ENCODE data around the gene TOGARAM2. TPM values are rescaled to one million over a fixed set of nuclear protein-coding genes. Genes with fewer than 3 reads are reported as not detected.

Gene TOGARAM2
- total and polyA plus RNA-seq, 10 of the 15 experiments (the other 5 are each of a cell fraction or from before 2014, with no cell fraction given): 0.01 to 0.06 (median 0.03) TPM; not detected in 7

- TF ChIP-seq, protein P1, sequence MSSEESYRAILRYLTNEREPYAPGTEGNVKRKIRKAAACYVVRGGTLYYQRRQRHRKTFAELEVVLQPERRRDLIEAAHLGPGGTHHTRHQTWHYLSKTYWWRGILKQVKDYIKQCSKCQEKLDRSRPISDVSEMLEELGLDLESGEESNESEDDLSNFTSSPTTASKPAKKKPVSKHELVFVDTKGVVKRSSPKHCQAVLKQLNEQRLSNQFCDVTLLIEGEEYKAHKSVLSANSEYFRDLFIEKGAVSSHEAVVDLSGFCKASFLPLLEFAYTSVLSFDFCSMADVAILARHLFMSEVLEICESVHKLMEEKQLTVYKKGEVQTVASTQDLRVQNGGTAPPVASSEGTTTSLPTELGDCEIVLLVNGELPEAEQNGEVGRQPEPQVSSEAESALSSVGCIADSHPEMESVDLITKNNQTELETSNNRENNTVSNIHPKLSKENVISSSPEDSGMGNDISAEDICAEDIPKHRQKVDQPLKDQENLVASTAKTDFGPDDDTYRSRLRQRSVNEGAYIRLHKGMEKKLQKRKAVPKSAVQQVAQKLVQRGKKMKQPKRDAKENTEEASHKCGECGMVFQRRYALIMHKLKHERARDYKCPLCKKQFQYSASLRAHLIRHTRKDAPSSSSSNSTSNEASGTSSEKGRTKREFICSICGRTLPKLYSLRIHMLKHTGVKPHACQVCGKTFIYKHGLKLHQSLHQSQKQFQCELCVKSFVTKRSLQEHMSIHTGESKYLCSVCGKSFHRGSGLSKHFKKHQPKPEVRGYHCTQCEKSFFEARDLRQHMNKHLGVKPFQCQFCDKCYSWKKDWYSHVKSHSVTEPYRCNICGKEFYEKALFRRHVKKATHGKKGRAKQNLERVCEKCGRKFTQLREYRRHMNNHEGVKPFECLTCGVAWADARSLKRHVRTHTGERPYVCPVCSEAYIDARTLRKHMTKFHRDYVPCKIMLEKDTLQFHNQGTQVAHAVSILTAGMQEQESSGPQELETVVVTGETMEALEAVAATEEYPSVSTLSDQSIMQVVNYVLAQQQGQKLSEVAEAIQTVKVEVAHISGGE (CRISPR knock-in tag; IDR thresholded peaks at IDR 0.05): no peak
- no peak for TF ChIP-seq SMC3 (IDR thresholded peaks at IDR 0.05; ENCODE audit: borderline replicate concordance, low read length)
- no peak for TF ChIP-seq MTA3 (IDR thresholded peaks at IDR 0.05; ENCODE audit: borderline replicate concordance, low read length)
Observed at GRCh38 chr2:29063056-29063455, 82.0 kb downstream of the TOGARAM2 start (continued).

DNA sequence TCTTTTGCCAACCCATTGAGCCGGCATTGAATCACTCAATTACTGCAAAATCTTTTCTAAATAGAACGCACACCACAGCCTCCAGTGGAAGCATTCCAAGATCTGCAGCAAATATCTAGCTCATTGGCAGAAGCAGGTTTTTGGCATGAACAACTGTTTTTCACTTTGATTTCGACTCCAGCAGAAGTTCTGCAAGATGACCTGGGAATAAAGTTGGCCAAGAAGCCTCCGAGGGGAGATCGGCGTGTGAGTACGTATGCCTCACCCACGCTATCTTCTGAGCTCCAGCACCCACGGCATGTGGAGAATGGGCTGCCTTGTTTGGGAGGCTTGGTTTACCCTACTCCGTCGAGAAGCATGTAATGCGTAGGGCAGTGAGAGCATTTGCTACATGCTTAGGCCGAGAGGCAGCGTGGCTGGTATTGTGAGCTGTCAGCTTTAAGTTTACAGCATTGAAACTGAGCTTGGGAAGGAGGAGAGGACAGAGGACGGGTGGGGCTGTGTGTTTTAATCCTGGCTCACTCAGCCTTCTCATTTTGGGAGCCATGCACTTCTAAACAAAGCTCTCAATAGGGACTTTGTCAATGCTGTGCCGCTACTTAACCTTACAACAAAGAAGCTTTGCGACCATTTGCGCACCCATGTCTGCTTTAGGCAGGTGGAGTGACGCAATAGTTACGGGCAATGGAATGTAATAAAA, 82.7 kb downstream of the TOGARAM2 start:
- 71% methylated on average over 20 of the region's 20 CpGs for WGBS (ENCODE audit: insufficient coverage, insufficient replicate concordance, low lambda C conversion rate, missing lambda C conversion rate)
- H3K4me2 ChIP-seq (ENCODE audit: control insufficient read depth, insufficient read depth): no peak overlapping the region
- no peaks in the 10 kb centered on the region for H3K36me3 ChIP-seq (ENCODE audit: control insufficient read depth in 2 of 2, insufficient read depth in 2 of 2, low read length in 1 of 2)
- TF ChIP-seq ZBTB33 (IDR thresholded peaks at IDR 0.05) (no peak), MYC (IDR thresholded peaks at IDR 0.05; ENCODE audit: insufficient read depth, insufficient read length, insufficient replicate concordance, low read length, severe bottlenecking) (no peak), SRF (IDR thresholded peaks at IDR 0.05; ENCODE audit: low read depth in 2 of 2, low read length in 2 of 2) (no peak), BCL11A (IDR thresholded peaks at IDR 0.05; ENCODE audit: low read depth, low read length) (no peak), USF1 (IDR thresholded peaks at IDR 0.05; ENCODE audit: borderline replicate concordance, extremely low read length, insufficient read depth, low read depth, low read length) (no peak), MAX (IDR thresholded peaks at IDR 0.05; ENCODE audit: low read depth, low read length) (no peak), HDGF (IDR thresholded peaks at IDR 0.05) (no peak), TCF3 (IDR thresholded peaks at IDR 0.05; ENCODE audit: borderline replicate concordance, insufficient read depth, low read depth, low read length) (no peak), FOXM1 (IDR thresholded peaks at IDR 0.05; ENCODE audit: low read depth, low read length) (no peak), PAX8 (IDR thresholded peaks at IDR 0.05) (no peak), NR2C2 (IDR thresholded peaks at IDR 0.05; ENCODE audit: borderline replicate concordance, control insufficient read depth, insufficient read length, low read depth) (no peak)
- TF ChIP-seq, protein P2, sequence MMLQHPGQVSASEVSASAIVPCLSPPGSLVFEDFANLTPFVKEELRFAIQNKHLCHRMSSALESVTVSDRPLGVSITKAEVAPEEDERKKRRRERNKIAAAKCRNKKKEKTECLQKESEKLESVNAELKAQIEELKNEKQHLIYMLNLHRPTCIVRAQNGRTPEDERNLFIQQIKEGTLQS (IDR thresholded peaks at IDR 0.05; ENCODE audit: borderline replicate concordance, extremely low read depth, low read depth, low read length): no peak

More for the DNA sequence above, 82.7 kb downstream of the TOGARAM2 start:
- POLR2A ChIA-PET: no interaction called here
- FAIRE-seq (no peak), DNase-seq (ENCODE audit: low read depth, low spot score) (no peak), ATAC-seq (no peak)
- Histone ChIP-seq H4K20me1 (ENCODE audit: control insufficient read depth, insufficient read depth) (no peaks in the 10 kb centered on the region), H3K27me3 (replicated peaks in 1 of 2; ENCODE audit: control insufficient read depth in 2 of 2, insufficient read depth in 2 of 2, low read length in 1 of 2) (no peaks in the 10 kb centered on the region), H3K4me1 (ENCODE audit: control insufficient read depth, insufficient read depth, low read length) (no peaks in the 10 kb centered on the region), H3K9ac (ENCODE audit: control insufficient read depth, insufficient read depth, low read length) (no peak overlapping the region), H3K79me2 (ENCODE audit: control insufficient read depth, insufficient read depth, low read length) (no peaks in the 10 kb centered on the region), H3K9me3 (replicated peaks; ENCODE audit: control insufficient read depth, insufficient read depth, low read length) (no peaks in the 10 kb centered on the region), H3K4me3 (no peak overlapping the region), H2AFZ (ENCODE audit: control insufficient read depth, low read depth, low read length) (no peak overlapping the region), H3K27ac (ENCODE audit: control insufficient read depth, insufficient read depth) (no peak overlapping the region)
- RAD21 ChIA-PET (ENCODE audit: unreplicated experiment): no interaction called here
- no TSS peak for BruUV-seq (replicated peaks)
- CTCF ChIA-PET: interaction anchor here (0.8 to 1.4 kb wide), 2 partner anchors 9 to 136 kb away, joined by 4 to 8 read pairs; no protein-coding TSS in a partner anchor
- intact Hi-C loops (cut with micrococcal nuclease; ENCODE audit: unreplicated experiment): no loop called here
- SMC1A ChIA-PET (ENCODE audit: uncharacterized antibody, unreplicated experiment): interaction anchor here (2.4 kb wide), 1 partner anchor 14 kb away, joined by 6 read pairs; no protein-coding TSS in a partner anchor
- in situ Hi-C loops (cut with MboI): no loop called here
